GM23338 (cell line): Measurements from ENCODE around the gene ENDOU.

Source experiments
- CREB1 ChIP-seq: fragments of 250-450 bp; sonication (Bioruptor Pico); IDR thresholded peaks from 2 replicates; pipeline ENCODE4 v1.5.0; 2020; ENCODE audit warnings: low read depth, mild to moderate bottlenecking, moderate library complexity
- EZH2 ChIP-seq: fragments of 200-600 bp; sonication (generic); IDR thresholded peaks from one replicate; pipeline ENCODE4 v1.8.0; 2017; ENCODE audit warnings: antibody characterized with exemption, mild to moderate bottlenecking, low read depth; ENCODE audit not compliant: unreplicated experiment
- EZH2phosphoT487 ChIP-seq: fragments of 200-600 bp; sonication (generic); IDR thresholded peaks from one replicate; pipeline ENCODE4 v1.8.1; 2018; ENCODE audit warnings: antibody characterized with exemption; ENCODE audit not compliant: unreplicated experiment
- JUNB ChIP-seq: IDR thresholded peaks from one replicate; pipeline ENCODE4 v1.6.1; 2016; ENCODE audit warnings: antibody characterized with exemption; ENCODE audit not compliant: unreplicated experiment
- NANOG ChIP-seq: IDR thresholded peaks from 2 replicates; pipeline ENCODE4 v1.6.1; 2016; ENCODE audit warnings: antibody characterized with exemption, borderline replicate concordance
- POLR2AphosphoS5 ChIP-seq: IDR thresholded peaks from 2 replicates; pipeline ENCODE4 v1.6.1; 2016; ENCODE audit warnings: antibody characterized with exemption, low read depth
- STAT1 ChIP-seq: IDR thresholded peaks from one replicate; pipeline ENCODE4 v1.6.1; 2016; ENCODE audit warnings: antibody characterized with exemption; ENCODE audit not compliant: unreplicated experiment
- ZNF114 ChIP-seq: fragments of 250-450 bp; sonication (Bioruptor Pico); IDR thresholded peaks from 2 replicates; pipeline ENCODE4 v1.5.0; 2020; ENCODE audit warnings: mild to moderate bottlenecking, moderate library complexity
- TF ChIP-seq, protein P1 (sequence below), 2 experiments: fragments of 200-600 bp in 1 of 2; sonication (generic) in 1 of 2; conservative IDR thresholded peaks; 2 replicates each; pipeline versions ENCODE4 v1.5.1 to v1.6.1; 2016 to 2017; ENCODE audit warnings: antibody characterized with exemption in 2 of 2, low read depth in 2 of 2, mild to moderate bottlenecking in 2 of 2, moderate library complexity in 1 of 2
- TF ChIP-seq, protein P2 (sequence below): IDR thresholded peaks from one replicate; pipeline ENCODE4 v1.6.1; 2018; ENCODE audit warnings: antibody characterized with exemption; ENCODE audit not compliant: unreplicated experiment
- TF ChIP-seq, protein P3 (sequence below): fragments of 250-450 bp; sonication (Bioruptor Pico); IDR thresholded peaks from 2 replicates; pipeline ENCODE4 v1.5.0; 2020; ENCODE audit warnings: mild to moderate bottlenecking, moderate library complexity
- TF ChIP-seq, protein P4 (sequence below): IDR thresholded peaks from 2 replicates; pipeline ENCODE4 v1.6.1; 2016; ENCODE audit warnings: antibody characterized with exemption

DNA sequence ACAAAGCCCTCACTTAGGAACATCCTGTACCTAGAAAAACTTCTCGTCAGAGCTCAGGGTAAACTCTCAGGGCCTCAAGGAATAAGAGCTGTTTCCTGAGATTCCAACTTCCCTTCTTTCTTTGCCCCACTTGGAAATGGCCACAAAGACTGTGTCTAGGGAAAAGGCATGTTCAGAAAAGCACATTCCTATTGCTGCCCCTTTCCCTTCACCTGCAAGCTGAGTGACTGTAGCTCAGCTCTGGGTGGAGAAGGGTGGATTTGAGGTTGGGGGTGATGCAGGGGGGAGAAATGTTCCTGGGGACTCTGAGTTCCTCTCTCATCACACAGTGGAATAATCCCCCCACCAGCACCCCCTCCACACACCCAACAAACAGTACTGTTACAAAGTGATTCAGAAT, 6.8 kb downstream of the ENDOU start:
- TF ChIP-seq, protein P1, sequence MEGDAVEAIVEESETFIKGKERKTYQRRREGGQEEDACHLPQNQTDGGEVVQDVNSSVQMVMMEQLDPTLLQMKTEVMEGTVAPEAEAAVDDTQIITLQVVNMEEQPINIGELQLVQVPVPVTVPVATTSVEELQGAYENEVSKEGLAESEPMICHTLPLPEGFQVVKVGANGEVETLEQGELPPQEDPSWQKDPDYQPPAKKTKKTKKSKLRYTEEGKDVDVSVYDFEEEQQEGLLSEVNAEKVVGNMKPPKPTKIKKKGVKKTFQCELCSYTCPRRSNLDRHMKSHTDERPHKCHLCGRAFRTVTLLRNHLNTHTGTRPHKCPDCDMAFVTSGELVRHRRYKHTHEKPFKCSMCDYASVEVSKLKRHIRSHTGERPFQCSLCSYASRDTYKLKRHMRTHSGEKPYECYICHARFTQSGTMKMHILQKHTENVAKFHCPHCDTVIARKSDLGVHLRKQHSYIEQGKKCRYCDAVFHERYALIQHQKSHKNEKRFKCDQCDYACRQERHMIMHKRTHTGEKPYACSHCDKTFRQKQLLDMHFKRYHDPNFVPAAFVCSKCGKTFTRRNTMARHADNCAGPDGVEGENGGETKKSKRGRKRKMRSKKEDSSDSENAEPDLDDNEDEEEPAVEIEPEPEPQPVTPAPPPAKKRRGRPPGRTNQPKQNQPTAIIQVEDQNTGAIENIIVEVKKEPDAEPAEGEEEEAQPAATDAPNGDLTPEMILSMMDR (conservative IDR thresholded peaks at IDR 0.05; ENCODE audit: low read depth in 2 of 2) = no peak
- TF ChIP-seq POLR2AphosphoS5 (no peak), EZH2 (no peak), EZH2phosphoT487 (no peak), CREB1 (CRISPR knock-in tag) (no peak), JUNB (no peak), ZNF114 (CRISPR knock-in tag) (no peak), STAT1 (no peak), NANOG (no peak)
- TF ChIP-seq, protein P2, sequence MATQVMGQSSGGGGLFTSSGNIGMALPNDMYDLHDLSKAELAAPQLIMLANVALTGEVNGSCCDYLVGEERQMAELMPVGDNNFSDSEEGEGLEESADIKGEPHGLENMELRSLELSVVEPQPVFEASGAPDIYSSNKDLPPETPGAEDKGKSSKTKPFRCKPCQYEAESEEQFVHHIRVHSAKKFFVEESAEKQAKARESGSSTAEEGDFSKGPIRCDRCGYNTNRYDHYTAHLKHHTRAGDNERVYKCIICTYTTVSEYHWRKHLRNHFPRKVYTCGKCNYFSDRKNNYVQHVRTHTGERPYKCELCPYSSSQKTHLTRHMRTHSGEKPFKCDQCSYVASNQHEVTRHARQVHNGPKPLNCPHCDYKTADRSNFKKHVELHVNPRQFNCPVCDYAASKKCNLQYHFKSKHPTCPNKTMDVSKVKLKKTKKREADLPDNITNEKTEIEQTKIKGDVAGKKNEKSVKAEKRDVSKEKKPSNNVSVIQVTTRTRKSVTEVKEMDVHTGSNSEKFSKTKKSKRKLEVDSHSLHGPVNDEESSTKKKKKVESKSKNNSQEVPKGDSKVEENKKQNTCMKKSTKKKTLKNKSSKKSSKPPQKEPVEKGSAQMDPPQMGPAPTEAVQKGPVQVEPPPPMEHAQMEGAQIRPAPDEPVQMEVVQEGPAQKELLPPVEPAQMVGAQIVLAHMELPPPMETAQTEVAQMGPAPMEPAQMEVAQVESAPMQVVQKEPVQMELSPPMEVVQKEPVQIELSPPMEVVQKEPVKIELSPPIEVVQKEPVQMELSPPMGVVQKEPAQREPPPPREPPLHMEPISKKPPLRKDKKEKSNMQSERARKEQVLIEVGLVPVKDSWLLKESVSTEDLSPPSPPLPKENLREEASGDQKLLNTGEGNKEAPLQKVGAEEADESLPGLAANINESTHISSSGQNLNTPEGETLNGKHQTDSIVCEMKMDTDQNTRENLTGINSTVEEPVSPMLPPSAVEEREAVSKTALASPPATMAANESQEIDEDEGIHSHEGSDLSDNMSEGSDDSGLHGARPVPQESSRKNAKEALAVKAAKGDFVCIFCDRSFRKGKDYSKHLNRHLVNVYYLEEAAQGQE = no peak
- TF ChIP-seq, protein P3, sequence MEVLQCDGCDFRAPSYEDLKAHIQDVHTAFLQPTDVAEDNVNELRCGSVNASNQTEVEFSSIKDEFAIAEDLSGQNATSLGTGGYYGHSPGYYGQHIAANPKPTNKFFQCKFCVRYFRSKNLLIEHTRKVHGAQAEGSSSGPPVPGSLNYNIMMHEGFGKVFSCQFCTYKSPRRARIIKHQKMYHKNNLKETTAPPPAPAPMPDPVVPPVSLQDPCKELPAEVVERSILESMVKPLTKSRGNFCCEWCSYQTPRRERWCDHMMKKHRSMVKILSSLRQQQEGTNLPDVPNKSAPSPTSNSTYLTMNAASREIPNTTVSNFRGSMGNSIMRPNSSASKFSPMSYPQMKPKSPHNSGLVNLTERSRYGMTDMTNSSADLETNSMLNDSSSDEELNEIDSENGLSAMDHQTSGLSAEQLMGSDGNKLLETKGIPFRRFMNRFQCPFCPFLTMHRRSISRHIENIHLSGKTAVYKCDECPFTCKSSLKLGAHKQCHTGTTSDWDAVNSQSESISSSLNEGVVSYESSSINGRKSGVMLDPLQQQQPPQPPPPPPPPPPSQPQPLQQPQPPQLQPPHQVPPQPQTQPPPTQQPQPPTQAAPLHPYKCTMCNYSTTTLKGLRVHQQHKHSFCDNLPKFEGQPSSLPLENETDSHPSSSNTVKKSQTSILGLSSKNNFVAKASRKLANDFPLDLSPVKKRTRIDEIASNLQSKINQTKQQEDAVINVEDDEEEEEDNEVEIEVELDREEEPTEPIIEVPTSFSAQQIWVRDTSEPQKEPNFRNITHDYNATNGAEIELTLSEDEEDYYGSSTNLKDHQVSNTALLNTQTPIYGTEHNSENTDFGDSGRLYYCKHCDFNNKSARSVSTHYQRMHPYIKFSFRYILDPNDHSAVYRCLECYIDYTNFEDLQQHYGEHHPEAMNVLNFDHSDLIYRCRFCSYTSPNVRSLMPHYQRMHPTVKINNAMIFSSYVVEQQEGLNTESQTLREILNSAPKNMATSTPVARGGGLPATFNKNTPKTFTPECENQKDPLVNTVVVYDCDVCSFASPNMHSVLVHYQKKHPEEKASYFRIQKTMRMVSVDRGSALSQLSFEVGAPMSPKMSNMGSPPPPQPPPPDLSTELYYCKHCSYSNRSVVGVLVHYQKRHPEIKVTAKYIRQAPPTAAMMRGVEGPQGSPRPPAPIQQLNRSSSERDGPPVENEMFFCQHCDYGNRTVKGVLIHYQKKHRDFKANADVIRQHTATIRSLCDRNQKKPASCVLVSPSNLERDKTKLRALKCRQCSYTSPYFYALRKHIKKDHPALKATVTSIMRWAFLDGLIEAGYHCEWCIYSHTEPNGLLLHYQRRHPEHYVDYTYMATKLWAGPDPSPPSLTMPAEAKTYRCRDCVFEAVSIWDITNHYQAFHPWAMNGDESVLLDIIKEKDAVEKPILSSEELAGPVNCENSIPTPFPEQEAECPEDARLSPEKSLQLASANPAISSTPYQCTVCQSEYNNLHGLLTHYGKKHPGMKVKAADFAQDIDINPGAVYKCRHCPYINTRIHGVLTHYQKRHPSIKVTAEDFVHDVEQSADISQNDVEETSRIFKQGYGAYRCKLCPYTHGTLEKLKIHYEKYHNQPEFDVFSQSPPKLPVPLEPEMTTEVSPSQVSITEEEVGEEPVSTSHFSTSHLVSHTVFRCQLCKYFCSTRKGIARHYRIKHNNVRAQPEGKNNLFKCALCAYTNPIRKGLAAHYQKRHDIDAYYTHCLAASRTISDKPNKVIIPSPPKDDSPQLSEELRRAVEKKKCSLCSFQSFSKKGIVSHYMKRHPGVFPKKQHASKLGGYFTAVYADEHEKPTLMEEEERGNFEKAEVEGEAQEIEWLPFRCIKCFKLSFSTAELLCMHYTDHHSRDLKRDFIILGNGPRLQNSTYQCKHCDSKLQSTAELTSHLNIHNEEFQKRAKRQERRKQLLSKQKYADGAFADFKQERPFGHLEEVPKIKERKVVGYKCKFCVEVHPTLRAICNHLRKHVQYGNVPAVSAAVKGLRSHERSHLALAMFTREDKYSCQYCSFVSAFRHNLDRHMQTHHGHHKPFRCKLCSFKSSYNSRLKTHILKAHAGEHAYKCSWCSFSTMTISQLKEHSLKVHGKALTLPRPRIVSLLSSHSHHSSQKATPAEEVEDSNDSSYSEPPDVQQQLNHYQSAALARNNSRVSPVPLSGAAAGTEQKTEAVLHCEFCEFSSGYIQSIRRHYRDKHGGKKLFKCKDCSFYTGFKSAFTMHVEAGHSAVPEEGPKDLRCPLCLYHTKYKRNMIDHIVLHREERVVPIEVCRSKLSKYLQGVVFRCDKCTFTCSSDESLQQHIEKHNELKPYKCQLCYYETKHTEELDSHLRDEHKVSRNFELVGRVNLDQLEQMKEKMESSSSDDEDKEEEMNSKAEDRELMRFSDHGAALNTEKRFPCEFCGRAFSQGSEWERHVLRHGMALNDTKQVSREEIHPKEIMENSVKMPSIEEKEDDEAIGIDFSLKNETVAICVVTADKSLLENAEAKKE (CRISPR knock-in tag) = no peak
- TF ChIP-seq, protein P4, sequence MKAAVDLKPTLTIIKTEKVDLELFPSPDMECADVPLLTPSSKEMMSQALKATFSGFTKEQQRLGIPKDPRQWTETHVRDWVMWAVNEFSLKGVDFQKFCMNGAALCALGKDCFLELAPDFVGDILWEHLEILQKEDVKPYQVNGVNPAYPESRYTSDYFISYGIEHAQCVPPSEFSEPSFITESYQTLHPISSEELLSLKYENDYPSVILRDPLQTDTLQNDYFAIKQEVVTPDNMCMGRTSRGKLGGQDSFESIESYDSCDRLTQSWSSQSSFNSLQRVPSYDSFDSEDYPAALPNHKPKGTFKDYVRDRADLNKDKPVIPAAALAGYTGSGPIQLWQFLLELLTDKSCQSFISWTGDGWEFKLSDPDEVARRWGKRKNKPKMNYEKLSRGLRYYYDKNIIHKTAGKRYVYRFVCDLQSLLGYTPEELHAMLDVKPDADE = no peak
